Hematopoietic multipotent progenitor cell (in vitro differentiated cells): ENCODE results near the gene VAV1. TPM values are rescaled to one million over a fixed set of nuclear protein-coding genes. Genes with fewer than 3 reads are reported as not detected.
"Not testable (repeated sequence)": the region's sequence is repeated elsewhere in the genome, so short reads cannot be mapped to it uniquely, and the experiment has no call there.

Source experiments
- DNase-seq, 3 donors: peaks; one replicate each; pipeline ENCODE4 v3.0.0-alpha.2; 2011 to 2015; ENCODE audit warnings: low read depth in 2 of 3, low spot score in 2 of 3
- total RNA-seq: library from RNA; depleted of rRNA; stranded (reverse); fragments of >200 nt; gene quantifications from one replicate; pipeline ENCODE4 v1.2.3, GENCODE V29; 2012

Gene VAV1
- total RNA-seq, 1 donor, result 77.0 TPM

- DNase-seq, result peak; percentile 90 to 100 (median 100)
Observed at GRCh38 chr19:6737284-6737872, 35.1 kb upstream of the VAV1 start, which contains the start of gene GPR108. GPR108 (minus strand) TSS chr19:6737580; CDS start chr19:6737576, 4 bp downstream.

- DNase-seq, result peak; percentile 47 to 90 (median 81)
Observed at GRCh38 chr19:6737873-6738786, 34.4 kb upstream of the VAV1 start.

GRCh38 chr19:6738787-6739389, 33.6 kb upstream of the VAV1 start:
- DNase-seq, result no peak

DNA sequence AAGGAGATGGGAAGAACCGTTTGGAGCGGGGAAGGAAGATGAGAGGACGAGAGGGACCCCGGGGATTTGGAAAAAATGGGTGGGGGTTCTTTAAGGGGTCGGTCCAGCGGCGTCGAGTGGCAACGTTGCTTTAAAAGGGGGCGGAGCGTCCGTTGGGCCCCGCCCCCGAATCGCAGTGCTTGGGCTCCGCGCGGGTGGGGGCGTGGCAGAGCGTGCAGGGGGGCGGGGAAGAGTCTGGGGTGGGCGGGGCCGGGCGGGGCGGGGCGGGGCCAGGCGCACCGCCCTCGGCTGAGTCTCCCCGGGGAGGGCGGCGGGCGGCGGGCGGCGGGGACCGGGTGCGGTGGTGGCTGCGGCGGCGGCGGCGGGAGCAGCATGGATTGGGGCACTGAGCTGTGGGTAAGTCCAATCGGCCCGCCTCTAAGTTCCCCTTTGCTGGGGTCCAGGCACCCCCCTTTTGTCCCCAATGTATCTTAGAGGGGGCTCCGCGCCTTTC, 33.1 kb upstream of the VAV1 start, which contains the start of gene TRIP10:
Gene TRIP10, plus strand, starts transcription at position 291 of the 493 bp plus-strand sequence. Its CDS starts 82 bp downstream, at position 373.
- peak; percentile 73 to 85 (median 76) for DNase-seq

DNA sequence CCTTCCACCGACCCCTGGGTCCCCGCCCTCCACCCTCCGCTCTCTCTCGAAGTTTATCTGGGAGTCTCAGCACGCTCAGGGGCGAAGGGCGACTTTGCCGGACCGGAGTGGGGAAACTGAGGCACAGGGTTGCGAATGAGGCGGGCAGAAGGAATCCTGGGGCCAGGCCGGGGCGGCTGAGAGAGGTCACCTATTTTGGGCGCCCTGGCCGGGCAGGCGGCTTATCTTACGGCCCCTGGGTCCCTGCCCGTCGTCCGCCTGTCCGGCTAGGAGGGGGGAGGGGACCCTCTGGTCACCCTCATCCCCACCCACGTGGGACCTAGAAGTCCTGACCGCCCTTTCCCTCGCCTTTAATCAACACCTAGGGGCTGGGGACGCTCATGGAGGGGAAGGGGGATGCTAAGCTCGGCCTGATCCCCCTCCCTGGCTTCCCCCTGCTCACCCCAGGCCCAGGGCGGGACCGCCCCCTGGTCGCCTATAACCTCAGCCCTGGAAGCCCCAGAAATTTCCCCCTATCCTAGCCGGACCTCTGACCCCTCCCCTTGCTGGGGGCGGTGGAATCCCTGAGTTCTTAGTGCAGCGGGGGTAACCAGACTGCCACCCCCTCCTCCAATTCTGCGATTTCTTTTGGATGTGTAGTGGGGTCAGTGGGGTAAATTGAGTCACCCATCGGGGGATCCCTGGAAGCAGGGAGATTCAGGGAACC, 32.5 kb upstream of the VAV1 start:
- no peak for DNase-seq

- DNase-seq, result no peak
Observed at GRCh38 chr19:6740589-6741343, 31.7 kb upstream of the VAV1 start.

DNA sequence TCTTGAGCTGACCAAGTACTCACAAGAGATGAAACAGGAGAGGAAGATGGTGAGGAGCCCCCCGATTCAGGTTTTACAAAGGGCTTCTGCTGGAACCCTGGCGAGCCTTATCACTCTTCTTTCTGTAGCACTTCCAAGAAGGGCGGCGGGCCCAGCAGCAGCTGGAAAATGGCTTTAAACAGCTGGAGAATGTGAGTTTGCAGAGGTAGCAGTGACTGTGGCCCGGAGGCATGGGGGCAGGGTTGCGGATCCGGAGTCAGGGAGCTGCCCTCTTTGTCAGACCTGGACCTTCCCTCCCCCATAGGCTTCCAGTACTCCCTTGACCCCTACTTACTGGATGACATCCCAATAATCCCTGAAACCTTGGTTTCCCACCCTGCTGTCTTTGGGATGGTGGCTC, 29.4 kb upstream of the VAV1 start:
- DNase-seq, result no peak

DNA sequence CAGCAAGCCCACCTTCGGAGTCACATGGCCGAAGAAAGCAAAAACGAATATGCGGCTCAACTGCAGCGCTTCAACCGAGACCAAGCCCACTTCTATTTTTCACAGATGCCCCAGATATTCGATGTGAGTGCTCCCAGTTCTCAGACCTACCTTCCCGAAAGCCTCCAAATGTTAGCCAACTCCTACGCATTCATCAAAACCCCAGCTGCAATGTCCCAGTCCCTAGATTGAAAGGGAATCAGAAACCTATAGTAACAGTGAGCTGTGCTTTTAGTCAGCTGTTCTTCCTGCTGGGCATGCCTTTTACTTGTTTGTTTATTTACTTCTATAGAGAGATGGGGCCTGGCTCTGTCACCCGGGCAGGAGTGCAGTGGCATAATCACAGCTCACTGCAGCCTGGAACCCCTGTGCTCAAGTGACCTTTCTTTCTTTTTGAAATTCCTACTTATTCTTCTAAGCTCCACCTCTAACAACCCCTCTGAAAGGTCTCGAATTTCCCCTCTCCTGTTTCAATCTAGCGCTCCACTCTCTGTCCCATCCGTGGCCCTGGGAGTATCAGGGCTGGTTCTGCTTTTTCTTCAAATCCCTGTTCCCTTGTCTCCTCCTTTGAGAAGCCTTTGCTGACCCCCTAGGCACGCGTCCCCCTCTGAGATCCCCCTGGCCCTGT, 28.7 kb upstream of the VAV1 start:
- no peak for DNase-seq

GRCh38 chr19:6744381-6745301, 27.9 kb upstream of the VAV1 start:
- no peak for DNase-seq

GRCh38 chr19:6745965-6746364, 26.5 kb upstream of the VAV1 start:
- DNase-seq, result no peak

DNA sequence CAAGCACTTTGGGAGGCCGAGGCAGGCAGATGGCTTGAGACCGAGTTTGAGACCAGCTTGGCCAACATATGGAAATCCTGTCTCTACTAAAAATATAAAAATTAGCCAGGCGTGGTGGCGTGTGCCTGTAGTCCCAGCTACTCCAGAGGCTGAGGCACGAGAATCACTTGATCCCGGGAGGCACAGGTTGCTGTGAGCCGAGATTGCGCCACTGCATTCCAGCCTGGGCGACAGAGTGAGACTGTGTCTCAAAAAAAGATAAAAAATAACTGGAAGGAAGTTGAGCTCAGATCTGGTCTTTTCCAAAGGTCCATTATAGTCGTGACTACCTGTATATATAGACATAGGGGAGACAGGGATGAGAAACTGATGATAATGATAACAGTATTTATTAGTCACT, 24.0 kb upstream of the VAV1 start:
- not testable (repeated sequence) for DNase-seq

- no peak for DNase-seq
Observed at GRCh38 chr19:6750062-6750461, 22.4 kb upstream of the VAV1 start.

DNA sequence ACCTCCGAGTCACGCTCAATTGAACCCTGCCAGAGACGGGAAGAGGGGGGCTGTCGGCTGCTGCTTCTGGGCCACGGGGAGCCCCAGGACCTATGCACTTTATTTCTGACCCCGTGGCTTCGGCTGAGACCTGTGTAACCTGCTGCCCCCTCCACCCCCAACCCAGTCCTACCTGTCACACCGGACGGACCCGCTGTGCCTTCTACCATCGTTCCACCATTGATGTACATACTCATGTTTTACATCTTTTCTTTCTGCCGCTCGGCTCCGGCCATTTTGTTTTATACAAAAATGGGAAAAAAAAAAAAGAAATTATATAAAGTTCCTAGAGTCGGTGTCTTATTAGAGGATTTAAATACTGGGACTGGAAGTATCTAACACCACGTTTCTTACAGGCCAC, 21.3 kb upstream of the VAV1 start:
- DNase-seq, result no peak

- no peak for DNase-seq
Observed at GRCh38 chr19:6752256-6753177, 20.0 kb upstream of the VAV1 start.

- peak; percentile 47 to 96 (median 93) for DNase-seq
Observed at GRCh38 chr19:6753178-6754031, 19.1 kb upstream of the VAV1 start.

GRCh38 chr19:6754136-6754535, 18.4 kb upstream of the VAV1 start:
- DNase-seq, result no peak
